A549 (cell line): ENCODE results near the gene FTCD.

Experiments used
- CBX8 ChIP-seq: fragments of 200-600 bp; sonication (generic); IDR thresholded peaks from 2 replicates; pipeline ENCODE4 v1.6.1; 2016
- CHD2 ChIP-seq: fragments of 150-350 bp; IDR thresholded peaks from 2 replicates; pipeline ENCODE4 v1.6.1; 2014; ENCODE audit warnings: low read length; ENCODE audit not compliant: partially characterized antibody
- CTCF ChIP-seq: fragments of >200 bp; sonication (Bioruptor Twin); formaldehyde crosslinking; IDR thresholded peaks from 3 replicates; pipeline ENCODE4 v1.5.1; 2016
- EHMT2 ChIP-seq: fragments of 200-600 bp; sonication (generic); IDR thresholded peaks from 2 replicates; pipeline ENCODE4 v1.6.1; 2016; ENCODE audit warnings: antibody characterized with exemption, low read depth, mild to moderate bottlenecking, moderate library complexity
- ESRRA ChIP-seq: fragments of 150-350 bp; IDR thresholded peaks from 2 replicates; pipeline ENCODE4 v1.6.1; 2014; ENCODE audit warnings: mild to moderate bottlenecking, low read length, borderline replicate concordance
- FOSL2 ChIP-seq, 2 experiments: fragments of 450-650 bp in 1 of 2; fragments of >200 bp in 1 of 2; sonication (Bioruptor Twin) in 1 of 2; formaldehyde crosslinking; IDR thresholded peaks; 2 replicates each; pipeline versions ENCODE4 v1.5.0 to v1.6.1; 2016 to 2020; ENCODE audit warnings: mild to moderate bottlenecking in 1 of 2, moderate library complexity in 1 of 2
- GATA3 ChIP-seq: IDR thresholded peaks from 2 replicates; pipeline ENCODE4 v1.6.1; 2012; ENCODE audit warnings: borderline replicate concordance
- KDM1A ChIP-seq: fragments of 200-600 bp; sonication (generic); IDR thresholded peaks from 2 replicates; pipeline ENCODE4 v1.6.1; 2016; ENCODE audit warnings: low read depth, mild to moderate bottlenecking
- KDM5A ChIP-seq: fragments of 200-600 bp; sonication (generic); IDR thresholded peaks from 2 replicates; pipeline ENCODE4 v1.6.1; 2016; ENCODE audit warnings: antibody characterized with exemption, mild to moderate bottlenecking
- POLR2A ChIP-seq: IDR thresholded peaks from 2 replicates; pipeline ENCODE4 v1.6.1; 2012; ENCODE audit warnings: mild to moderate bottlenecking, low read length
- RCOR1 ChIP-seq: fragments of 150-350 bp; IDR thresholded peaks from 2 replicates; pipeline ENCODE4 v1.6.1; 2014; ENCODE audit warnings: antibody characterized with exemption, low read length, low read depth
- TFCP2L1 ChIP-seq: fragments of 250-450 bp; sonication (Bioruptor Pico); IDR thresholded peaks from 2 replicates; pipeline ENCODE4 v1.5.0; 2021; ENCODE audit warnings: mild to moderate bottlenecking
- TP53 ChIP-seq: fragments of 250-450 bp; sonication (Bioruptor Pico); IDR thresholded peaks from 2 replicates; pipeline ENCODE4 v1.5.0; 2021; ENCODE audit warnings: mild to moderate bottlenecking, moderate library complexity
- TF ChIP-seq, protein P1 (sequence below): fragments of 200-600 bp; sonication (generic); IDR thresholded peaks from 2 replicates; pipeline ENCODE4 v1.6.1; 2016; ENCODE audit warnings: antibody characterized with exemption, mild to moderate bottlenecking, moderate library complexity

GRCh38 chr21:46149205-46149901 lies 6.0 kb downstream of the FTCD start:
- TF ChIP-seq KDM5A (no peak), CTCF (no peak), FOSL2 (IDR thresholded peaks at IDR 0.05) (no peak), FOSL2 (CRISPR knock-in tag; IDR thresholded peaks at IDR 0.05) (no peak), EHMT2 (no peak), KDM1A (no peak), POLR2A (no peak), TP53 (CRISPR knock-in tag) (no peak), ESRRA (no peak), CHD2 (no peak), TFCP2L1 (no peak), CBX8 (no peak), RCOR1 (no peak), GATA3 (no peak)
- TF ChIP-seq, protein P1, sequence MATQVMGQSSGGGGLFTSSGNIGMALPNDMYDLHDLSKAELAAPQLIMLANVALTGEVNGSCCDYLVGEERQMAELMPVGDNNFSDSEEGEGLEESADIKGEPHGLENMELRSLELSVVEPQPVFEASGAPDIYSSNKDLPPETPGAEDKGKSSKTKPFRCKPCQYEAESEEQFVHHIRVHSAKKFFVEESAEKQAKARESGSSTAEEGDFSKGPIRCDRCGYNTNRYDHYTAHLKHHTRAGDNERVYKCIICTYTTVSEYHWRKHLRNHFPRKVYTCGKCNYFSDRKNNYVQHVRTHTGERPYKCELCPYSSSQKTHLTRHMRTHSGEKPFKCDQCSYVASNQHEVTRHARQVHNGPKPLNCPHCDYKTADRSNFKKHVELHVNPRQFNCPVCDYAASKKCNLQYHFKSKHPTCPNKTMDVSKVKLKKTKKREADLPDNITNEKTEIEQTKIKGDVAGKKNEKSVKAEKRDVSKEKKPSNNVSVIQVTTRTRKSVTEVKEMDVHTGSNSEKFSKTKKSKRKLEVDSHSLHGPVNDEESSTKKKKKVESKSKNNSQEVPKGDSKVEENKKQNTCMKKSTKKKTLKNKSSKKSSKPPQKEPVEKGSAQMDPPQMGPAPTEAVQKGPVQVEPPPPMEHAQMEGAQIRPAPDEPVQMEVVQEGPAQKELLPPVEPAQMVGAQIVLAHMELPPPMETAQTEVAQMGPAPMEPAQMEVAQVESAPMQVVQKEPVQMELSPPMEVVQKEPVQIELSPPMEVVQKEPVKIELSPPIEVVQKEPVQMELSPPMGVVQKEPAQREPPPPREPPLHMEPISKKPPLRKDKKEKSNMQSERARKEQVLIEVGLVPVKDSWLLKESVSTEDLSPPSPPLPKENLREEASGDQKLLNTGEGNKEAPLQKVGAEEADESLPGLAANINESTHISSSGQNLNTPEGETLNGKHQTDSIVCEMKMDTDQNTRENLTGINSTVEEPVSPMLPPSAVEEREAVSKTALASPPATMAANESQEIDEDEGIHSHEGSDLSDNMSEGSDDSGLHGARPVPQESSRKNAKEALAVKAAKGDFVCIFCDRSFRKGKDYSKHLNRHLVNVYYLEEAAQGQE, result no peak
